Head of caudate nucleus (tissue), 42 donors: ENCODE measurements around the gene C17orf113.

Source experiments
- DNase-seq, 42 donors: peaks; one replicate each; pipeline versions ENCODE4 v3.0.0 to v3.0.0-alpha.2; 2020 to 2021; ENCODE audit warnings: mixed read lengths in 7 of 42
- intact Hi-C: fragments of 100-400 bp; cut with DNase I; formaldehyde crosslinking; loops from one replicate; pipeline ENCODE4 v1.15.0; 2022

The C17orf113 gene

DNA sequence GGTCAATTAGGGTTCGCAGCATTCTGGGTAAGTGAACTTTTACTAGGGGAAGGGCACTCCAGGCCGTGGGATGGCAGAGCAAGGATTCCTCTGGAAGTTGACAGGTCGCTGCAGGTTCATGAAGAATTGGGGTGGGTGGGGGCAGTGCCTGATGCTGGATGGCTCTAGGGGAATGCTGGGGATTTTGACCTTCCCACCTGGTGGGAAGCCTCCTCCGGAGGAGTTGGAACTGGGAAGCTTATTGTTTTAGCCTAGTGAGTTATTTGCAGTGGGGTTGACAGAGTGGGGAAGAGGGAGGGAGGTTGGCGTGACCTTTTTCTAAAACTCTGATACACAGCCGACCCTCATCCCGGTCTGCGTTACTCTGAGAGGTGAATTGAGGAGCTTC, 606 bp upstream of the C17orf113 start:
- DNase-seq, result no peak
- intact Hi-C loops, result no loop called here

DNA sequence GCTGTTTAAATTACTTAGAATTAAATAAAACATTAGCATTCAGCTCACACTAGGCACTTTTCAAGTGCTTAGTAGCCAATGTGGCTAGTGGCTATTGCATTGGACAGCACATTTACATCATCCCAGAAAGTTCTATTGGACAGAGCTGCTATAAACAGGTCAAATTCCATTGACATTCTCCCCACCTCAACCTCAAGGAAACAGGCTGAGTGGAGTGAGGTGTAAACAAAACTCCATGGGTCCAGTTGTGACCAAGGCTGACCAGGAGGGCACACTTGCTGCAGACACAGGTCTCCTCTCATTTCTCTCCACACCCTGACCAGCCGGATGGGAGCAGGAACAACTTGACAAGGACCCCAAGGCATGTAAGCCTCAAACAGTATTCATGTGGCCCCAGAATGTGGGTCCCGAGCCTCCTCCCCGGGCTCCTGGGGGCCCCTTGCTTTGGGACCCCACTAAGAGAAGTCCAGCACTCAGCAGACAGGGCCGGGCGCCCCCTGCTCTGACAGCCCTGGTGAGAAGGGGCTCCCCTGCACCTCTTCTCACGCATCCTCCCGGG, 488 bp downstream of the C17orf113 start:
- DNase-seq, result no peak
- intact Hi-C loops, result no loop called here

GRCh38 chr17:42047343-42047742, 3.1 kb downstream of the C17orf113 start:
- DNase-seq, result no peak
- intact Hi-C loops, result no loop called here

DNA sequence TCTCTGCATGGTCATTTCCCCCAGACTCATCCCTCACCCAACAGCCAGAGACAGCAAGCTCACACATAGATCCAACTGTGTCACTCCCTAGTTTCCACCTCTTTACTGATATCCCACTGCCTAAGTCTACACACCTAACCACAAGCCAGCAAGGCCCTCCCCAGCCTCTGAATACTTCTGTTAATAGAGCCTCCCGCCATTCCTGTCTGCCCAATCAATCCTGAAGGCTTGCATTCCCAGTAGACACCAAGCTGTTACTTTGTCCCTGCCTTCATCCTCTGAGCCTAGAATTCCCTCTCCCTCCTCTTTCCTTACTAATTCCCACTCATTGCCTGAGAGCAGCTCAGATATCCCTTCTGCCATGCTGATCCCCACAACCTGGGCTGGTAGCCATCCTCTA, 4.7 kb downstream of the C17orf113 start:
- intact Hi-C loops, result no loop called here
- no peak for DNase-seq

- DNase-seq, result no peak
- intact Hi-C loops, result no loop called here
Measured at GRCh38 chr17:42042598-42043319, 7.6 kb downstream of the C17orf113 start.

DNA sequence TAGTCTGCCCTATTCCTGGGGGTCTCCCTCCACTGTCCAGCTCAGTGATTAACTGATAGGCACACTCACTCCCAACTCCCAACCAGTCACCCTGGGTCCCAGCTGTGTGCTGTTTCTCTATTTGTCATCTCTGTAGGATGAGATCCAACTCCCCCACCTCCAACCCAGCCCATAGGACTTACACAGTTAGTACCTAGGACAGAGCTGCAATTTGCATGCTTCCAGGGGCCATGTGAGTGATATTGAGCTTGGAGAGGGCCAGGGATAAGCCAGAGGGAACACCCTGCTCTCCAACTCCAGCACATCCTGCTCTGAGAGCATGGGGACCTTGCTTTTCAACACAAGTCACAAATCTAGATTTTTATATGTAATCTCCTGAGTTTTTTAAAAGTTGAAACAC, 8.8 kb downstream of the C17orf113 start:
- no peak for DNase-seq
- intact Hi-C loops, result no loop called here

GRCh38 chr17:42040818-42041217, 9.6 kb downstream of the C17orf113 start:
- intact Hi-C loops, result no loop called here
- DNase-seq, result no peak

GRCh38 chr17:42039794-42040763, 10.3 kb downstream of the C17orf113 start:
- intact Hi-C loops, result no loop called here
- DNase-seq, result no peak

DNA sequence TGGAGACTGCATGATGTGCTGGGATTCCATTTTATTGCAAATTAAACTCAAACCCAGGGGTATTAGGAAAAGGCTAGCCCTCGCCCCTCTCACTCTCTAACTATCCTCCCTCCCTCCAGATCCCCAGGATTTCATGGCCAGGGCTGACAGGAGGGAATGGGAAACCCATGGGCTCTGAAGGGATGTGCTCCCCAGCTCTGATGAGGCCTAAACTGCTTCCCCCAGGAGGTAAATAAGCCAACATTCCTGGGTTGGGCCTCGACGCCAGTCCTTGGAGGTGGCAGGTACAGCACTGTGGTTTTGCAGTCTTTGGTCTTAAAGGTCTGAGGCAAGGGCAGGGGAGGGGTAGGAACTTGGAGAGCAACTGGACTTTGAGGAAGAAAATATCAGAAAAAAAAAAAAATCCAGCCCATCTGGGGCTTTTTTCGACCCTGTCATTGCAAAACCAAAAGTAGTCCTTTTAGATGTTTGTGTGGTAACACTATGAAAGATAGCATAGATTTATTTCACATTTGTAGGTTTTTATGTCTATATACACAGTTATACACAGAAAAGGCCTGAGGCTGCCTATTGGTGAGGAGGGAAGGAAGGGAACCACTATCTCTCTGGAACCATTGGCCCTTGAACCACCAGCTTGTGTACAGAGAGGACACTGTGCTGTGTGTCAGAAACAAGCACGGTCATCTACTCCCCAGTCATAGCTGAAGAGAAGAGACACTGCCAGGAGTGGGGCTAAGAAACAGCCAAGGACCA, 12.0 kb downstream of the C17orf113 start:
- no peak for DNase-seq
- intact Hi-C loops, result no loop called here

GRCh38 chr17:42034059-42034458, 16.3 kb downstream of the C17orf113 start:
- DNase-seq, result no peak
- intact Hi-C loops, result no loop called here

- intact Hi-C loops, result no loop called here
- DNase-seq, result no peak
Measured at GRCh38 chr17:42031584-42031983, 18.8 kb downstream of the C17orf113 start.

- intact Hi-C loops, result loop anchor here (5.0 kb wide), 1 partner anchor 74 kb away; no protein-coding TSS in a partner anchor
Measured at GRCh38 chr17:42028791-42029127, 21.6 kb downstream of the C17orf113 start.

GRCh38 chr17:42027961-42028790, 22.2 kb downstream of the C17orf113 start:
- DNase-seq, result no peak
- intact Hi-C loops, result loop anchor here (5.0 kb wide), 1 partner anchor 74 kb away; no protein-coding TSS in a partner anchor

More at GRCh38 chr17:42028791-42029127, 21.6 kb downstream of the C17orf113 start:
- DNase-seq, result no peak

DNA sequence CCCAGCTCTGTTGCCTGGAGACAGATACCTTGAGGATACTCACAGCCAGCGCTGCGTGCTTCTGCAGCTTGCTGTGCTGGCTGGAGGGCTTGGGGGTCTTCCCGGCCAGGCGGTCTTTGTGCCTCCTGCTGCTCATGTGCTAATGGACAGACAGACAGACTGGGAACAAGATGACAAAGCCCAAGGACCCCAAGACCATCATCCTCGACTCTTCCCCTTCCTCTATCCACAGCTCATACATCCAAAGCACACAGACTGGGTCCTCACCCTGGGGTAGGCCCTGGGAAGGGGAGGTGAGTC, 22.9 kb downstream of the C17orf113 start:
- intact Hi-C loops, result loop anchor here (5.0 kb wide), 1 partner anchor 75 kb away; no protein-coding TSS in a partner anchor
- no peak for DNase-seq

DNA sequence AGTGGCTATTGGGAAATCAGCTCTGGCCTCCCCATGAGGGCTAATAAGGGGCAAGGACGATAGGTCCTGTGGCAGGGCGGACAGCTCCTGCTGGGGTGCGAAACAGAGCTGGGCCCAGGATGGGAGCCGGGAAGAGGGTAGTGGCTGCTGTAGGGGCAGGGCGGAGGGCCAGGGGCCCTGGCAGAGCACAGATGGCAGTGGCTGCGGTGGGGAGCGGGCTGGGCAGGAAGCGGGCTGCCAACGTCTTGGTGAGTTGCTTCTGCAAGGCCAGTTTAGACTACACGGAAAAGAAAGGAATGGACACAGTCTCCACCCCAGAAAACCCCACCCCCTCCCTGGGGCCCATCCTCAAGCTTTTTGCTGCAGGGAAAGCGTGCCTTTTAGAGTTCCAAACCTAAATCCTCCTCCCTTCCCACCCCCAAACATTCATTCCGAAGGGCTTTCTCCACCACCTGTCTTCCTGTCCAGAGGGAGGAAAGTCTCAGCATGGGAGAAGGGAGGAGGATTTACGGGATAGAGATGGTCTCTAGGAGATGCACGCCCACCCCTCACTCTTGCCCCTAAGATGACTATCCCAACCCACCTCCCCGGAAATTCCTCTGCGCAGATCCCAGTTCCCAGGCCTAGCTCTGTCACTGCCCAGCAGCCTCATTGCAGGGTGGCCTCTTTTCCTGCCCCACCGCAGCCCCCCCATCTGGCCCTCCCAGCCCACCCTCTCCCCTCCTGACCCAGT, 23.4 kb downstream of the C17orf113 start:
- no peak for DNase-seq
- intact Hi-C loops, result loop anchor here (5.0 kb wide), 1 partner anchor 75 kb away; no protein-coding TSS in a partner anchor

DNA sequence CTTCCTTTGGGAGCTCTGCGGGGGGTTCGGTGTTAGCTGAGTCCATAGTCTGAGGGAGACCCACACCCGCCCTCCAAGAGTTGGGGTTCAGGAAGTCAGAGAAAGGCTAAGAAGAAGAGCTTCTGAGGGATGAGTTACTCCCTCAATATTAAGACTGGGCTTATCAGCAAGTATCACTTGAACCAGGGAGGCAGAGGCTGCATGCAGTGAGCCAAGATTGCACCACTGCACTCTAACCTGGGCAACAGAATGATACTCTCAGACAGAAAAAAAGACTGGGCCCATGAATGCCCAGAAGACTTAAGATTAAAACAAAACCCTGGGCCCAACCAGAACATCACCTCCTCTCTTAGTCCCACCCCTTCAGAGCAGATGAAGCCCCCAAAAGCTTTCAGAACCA, 24.5 kb downstream of the C17orf113 start:
- DNase-seq, result no peak
- intact Hi-C loops, result loop anchor here (5.0 kb wide), 1 partner anchor 76 kb away; no protein-coding TSS in a partner anchor

DNA sequence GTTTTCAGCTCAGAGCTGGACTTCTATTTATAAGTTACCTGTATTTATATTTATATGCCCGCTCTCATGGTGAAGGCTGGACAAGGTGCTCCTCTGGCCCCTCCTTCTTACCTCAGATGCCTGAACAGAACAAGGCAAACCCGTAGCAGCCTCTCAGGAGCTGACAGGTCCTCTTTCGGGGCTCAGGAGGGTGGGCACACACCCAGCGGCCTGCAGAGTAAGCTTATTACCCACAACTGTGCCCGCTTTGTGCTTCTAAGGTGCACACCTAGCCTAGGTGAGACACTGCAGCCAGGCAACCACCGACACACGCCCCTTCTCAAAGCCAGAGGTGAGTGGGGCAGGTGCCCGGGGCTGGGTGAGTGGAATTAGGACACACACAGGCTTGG, 25.2 kb downstream of the C17orf113 start:
- intact Hi-C loops, result loop anchor here (5.0 kb wide), 1 partner anchor 77 kb away; no protein-coding TSS in a partner anchor
- no peak for DNase-seq
